ENCODE measurements around the gene GPX8.

Gene GPX8

DNA sequence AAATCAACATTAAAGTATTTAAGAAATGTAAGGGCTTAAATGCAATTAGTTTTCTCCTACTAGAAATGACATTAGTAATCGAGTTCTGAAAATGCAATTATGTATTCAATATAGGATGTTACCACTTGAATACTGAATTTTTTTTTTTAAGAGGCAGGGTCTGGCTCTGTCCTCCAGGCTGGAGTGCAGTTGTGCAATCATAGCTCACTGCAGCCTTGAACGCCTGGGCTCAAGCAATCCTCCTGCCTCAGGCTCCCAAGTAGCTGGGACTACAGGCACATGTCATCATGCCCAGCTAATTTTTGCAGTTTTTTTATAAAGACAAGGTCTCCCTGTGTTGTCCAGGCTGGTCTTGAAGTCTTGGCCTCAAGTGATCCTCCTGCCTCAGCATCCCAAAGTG is 11.5 kb downstream of the GPX8 start:
- DNase-seq (ENCODE audit: low read depth, low spot score) = no peak
- no peak overlapping the region for H3K4me3 ChIP-seq (ENCODE audit: low read length)

DNA sequence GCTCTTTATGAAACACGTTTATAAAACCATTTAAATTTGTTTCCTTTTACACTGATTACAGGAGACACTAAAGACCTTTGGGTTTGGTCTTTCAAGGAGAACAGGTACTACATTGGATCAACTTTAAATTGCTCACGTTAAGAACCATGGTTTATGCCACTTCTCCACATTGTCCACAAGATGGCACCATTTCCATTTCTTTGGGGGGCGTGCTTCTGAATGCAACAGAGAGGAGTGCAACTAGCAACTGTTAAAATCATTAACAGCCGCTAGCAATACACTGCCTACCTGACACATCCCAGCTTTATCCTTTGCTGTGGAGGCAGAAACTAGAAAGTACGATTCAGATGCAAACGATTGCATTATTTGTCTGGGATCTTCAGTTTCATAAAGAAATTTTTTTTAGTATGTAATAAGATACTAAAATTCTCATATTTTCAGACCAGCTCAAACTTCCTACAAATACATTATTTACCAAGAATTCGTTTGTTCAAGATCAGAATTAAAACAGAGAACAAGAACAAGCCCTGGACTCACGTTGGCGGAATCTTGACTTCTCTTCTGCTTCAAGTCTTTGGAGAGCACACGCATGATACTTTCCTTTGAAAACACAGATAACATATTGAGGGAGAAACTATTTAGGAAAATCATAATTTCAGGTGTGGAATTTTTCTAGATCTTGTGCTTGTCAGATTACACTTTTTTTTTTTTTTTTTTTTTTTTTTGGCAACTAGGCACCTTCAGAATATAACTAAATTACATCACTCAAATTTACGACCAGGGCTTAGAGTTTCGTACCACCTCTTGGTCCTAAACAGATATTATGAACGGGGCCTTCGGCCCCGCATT is 12.3 kb downstream of the GPX8 start:
- peak overlapping the region; percentile 56 for H3K4me3 ChIP-seq (ENCODE audit: low read length)
- peak; percentile 84 for DNase-seq (ENCODE audit: low read depth, low spot score)

DNA sequence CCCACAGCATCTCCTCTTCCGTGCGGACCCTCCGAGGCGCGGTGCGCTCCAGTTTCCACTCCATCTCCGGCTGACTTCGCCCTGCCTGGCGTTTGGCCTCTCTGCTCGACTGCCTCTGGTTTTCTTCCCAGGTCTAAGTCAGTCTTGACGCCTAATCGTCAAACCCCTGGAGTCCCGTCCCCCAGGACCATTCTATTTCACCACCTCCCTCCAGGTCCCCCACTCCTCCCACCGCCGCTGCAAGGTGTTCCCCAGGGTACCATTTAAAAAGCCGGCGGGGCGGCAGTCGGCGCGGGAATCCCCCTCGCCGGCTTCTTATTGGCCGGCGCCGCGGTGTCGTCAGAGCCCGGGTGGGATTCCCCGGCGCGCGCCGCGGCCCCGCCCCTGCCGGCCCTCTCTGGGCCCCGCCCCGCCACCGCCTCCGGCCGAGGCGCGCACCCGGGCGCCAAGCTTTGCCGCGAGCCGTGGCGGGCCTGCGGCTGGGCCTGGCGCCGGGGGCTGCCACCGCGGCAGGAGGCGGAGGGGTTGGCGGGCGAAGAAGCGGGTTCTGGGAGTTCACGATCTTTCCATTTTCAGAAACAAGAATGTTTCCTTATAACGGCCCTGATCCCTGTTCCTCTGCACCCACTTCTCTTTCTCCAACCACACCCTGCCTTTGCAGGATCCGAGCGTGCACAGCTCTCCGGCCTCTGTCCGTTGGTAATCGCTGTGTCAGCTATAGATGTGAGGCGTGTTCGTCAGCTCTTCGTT is 13.1 kb downstream of the GPX8 start, which contains the start of gene CDC20B:
TSS of gene CDC20B (minus strand) at position 241 of the 750 bp plus-strand sequence. CDS start at position 64, 177 bp downstream.
- peak; percentile 41 for DNase-seq (ENCODE audit: low read depth, low spot score)
- H3K4me3 ChIP-seq (ENCODE audit: low read length) = peak within 1 kb of the TSS; percentile 56

DNA sequence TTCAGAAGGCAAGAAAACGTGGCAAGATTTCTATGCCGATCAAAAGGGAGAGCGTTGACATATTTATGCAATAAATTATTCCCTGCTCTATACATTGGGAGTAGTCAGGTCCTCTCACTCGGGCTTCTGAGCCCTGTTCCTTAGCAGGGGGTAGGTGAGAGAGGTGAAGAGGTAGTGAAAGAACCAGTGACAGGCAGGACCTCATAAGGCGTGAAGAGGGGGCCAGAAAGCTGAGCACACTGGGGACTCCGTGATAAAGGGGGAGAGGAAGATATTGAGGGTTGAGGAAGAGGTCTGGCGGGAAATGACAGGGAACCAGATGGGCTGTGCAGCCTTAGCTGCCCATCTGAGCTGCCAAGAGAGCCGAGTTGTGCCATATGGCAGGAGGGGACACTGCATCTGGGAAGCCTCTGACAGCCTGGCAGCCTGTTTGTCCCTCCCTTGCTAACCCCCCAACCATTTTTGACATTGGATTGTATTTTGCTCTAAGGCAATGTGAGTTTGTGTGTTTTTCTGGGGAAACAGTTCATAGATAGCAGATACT is 13.8 kb downstream of the GPX8 start:
- H3K4me3 ChIP-seq (ENCODE audit: low read length) = peak overlapping the region; percentile 45
- no peak for DNase-seq (ENCODE audit: low read depth, low spot score)

DNA sequence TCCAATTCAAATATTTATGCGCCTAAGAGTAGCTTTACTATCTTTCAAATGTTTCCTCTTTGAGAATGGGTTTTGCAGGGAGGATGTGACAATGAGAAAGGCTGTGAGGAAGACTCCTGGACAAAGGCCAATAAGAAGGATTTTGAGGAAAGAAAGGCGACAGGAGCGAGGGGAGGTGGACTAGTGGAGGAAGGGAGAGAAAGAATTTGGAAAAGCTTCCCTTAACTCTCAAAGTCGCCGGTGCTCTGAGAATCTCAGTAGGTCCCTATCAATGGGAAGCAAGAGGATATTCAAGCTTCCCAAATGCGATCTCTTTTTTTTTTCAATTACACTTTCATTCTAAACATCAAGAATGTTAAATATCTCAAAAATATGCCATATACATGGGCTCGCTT is 15.8 kb downstream of the GPX8 start:
- no peak overlapping the region for H3K4me3 ChIP-seq (ENCODE audit: low read length)
- no peak for DNase-seq (ENCODE audit: low read depth, low spot score)

DNA sequence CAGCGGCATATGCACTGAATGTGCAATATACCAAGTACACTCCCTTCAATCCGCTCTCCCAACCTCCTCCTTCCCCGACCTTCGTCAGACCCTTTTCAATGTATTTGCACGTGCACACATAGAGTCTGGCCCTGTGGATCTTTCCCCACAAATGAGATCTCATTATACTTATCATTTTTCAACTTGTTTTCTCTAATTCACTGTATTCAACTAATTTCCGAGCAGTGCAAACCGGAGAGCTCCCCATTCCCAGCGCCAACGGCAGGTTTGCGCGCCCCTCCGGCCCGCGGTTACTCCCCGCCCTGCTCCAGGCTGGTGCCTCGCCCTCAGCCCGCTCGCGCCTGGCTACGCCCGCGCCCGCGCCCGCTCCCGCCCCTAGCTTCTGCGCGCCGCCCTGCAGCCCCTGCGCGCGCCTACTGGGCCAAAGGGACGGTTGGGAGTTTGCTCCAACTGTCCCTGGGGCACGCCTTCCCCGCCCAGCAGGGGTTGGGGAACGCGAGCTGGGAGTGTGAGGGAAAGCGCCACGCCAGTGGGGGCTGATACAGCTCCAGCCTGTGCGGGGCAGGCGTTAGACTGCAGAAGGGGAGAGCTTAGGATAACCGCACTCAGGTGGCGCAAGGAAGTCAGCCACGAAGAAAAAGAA is 16.3 kb downstream of the GPX8 start:
- DNase-seq (ENCODE audit: low read depth, low spot score) = no peak
- H3K4me3 ChIP-seq (ENCODE audit: low read length) = peak overlapping the region; percentile 13; the same call in 1 of the 2 replicates

DNA sequence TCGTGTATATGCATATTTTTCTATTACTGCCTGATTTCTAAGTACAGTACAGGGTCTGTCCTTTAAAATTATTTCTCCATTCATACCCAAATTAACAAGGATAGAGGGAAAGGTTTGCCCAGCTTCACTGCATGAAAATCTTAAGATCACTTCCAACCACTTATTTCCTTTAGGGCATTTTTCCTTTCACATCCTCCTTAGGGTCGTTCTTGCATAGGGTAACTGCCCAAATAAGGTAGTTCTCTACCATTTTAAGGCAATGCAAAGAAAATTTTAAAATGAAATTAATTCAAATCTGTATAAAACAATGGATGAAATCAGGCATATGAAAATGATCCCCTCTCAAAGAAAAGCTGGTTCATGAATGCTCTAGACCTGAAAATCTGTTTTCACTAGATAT is 17.1 kb downstream of the GPX8 start:
- DNase-seq (ENCODE audit: low read depth, low spot score) = no peak
- no peak overlapping the region for H3K4me3 ChIP-seq (ENCODE audit: low read length)

DNA sequence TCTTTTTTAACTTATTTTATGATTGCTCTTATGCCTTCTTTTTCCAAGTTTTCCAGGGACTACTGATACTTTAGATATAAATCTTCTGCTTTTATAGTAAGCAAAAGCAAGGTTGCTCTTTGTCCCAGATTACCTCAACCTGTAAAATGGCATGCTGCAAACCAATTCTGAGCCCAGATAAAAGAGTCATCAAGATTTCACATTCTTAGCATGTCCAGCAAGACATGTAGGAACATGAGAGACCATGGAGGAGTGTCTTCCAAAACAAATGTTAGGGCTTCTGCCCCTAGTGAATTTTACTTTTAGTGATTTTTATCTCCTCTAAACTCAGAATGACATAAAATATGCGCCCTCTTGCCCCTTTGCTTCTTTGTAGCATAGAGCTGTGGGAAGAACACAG is 20.0 kb downstream of the GPX8 start:
- no peak overlapping the region for H3K4me3 ChIP-seq (ENCODE audit: low read length)
- no peak for DNase-seq (ENCODE audit: low read depth, low spot score)

DNA sequence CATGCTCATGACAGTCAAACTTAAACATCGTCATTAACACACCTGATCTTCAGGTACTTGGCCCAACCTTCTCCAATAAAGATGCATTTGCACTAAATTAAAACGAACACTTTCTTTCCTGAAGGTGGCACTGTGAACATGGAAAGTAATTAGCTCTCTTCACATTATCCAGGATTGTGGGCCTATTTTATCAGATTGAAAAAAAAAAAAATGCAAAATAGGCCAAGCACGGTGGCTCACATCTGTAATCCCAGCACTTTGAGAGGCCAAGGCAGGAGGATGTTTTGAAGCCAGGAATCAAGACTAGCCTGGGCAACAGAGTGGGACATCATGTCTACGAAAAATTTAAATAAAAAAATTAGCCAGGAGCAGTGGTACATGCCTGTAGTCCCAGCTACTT is 27.4 kb downstream of the GPX8 start:
- H3K4me3 ChIP-seq (ENCODE audit: low read length) = no peak overlapping the region
- no peak for DNase-seq (ENCODE audit: low read depth, low spot score)

DNA sequence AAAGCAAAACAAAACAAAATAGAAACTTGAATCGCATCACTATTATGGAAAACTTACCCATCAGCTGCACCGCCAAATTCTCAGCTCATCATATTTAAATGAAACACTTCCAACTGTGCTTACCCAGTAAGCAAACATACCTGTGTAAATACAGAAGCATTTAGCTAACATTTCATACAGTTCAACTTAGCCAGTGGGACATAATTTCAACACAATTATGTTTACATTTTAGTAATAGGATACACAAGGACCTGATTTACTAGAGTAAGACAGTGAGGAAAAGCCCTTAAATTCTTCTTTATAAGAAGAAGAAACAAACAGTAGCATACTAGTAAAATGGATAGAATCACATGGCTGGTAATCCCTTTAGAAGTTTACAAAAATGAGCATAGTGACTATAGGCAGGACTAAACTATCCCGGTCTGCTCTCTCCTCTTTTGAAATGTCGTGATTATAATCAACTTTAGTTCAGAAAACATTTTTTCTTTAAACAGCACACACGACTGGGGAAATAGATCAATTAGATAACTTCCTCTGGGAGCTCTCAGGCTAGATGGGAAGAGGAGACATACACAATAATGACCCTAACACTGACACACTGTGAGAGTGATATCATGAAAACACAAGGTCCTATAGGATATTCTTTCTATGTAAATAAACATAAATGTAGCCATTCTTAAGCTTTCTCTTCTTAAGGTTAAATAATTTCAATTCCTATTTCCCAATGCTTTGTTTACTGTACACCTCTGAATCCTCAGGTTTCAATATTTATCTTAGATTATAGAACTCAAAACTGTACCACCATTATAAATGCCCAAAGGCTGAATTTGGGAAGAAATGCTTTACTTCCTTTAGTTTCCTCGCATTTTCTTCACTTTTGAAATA is 28.9 kb downstream of the GPX8 start:
- no peak overlapping the region for H3K4me3 ChIP-seq (ENCODE audit: low read length)
- no peak for DNase-seq (ENCODE audit: low read depth, low spot score)

DNA sequence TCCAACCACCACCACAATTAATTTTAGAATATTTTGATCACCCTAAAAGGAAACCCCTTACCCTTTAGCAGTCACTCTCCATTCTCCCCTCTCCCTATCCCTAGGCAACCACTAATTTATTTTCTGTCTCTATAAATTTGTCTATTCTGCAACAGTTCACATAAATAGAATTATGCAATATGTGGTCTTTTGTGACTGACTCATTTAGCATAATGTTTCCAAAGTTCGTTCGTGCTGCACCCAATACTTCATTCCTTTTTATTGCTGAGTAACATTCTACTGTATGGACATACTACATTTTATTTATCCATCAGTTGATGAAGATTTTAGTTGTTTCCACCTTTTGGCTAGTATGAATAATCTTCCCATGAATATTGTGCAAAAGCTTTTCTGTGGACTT is 31.2 kb downstream of the GPX8 start:
- no peak overlapping the region for H3K4me3 ChIP-seq (ENCODE audit: low read length)
- DNase-seq (ENCODE audit: low read depth, low spot score) = no peak

DNA sequence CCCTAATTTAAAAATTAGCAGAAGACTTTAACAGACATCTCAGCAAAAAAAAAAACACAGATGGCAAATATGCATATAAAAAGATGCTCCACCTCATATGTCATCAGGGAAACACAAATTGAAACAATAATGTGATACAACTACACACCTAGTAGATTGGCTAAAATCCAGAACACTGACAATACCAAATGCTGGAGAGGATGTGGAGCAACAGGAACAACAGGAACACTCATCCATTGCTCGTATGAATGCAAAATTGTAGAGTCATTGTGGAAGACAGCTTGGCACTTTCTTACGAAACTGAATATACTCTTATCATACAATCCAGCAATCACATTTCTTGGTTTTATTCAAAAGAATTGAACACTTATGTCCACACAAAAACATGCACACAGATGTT is 45.0 kb downstream of the GPX8 start:
- no peak for DNase-seq (ENCODE audit: low read depth, low spot score)
- no peak overlapping the region for H3K4me3 ChIP-seq (ENCODE audit: low read length)

DNA sequence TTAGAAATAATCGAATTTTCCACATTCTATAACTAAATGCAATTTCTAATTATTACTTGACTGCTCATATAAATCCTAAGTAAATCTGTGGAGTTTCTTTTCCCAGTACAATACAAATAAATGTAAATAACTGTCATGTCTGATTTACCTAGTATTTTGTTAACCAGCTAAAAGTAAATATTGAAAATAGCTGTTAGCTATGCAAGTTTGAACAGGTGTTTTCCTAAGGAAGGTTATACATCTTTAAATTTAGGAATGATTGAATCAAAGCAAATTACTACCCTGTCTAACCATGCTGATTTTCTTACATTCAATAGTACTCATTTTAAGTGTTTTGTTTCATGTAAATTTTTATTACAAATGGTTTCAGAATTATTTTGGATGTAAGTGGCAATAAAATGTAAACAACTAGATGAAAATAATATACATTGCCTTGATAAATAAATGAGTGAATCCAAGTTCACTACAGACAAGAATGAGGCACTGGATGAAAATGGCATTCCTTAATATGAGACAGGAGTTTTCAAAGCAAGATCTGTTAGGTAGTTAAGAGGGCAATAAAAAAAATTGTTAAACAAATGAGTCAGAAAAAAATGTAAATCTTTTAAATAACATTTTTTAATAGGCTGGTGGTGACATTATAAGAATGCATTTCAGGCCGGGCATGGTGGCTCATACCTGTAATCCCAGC is 51.4 kb downstream of the GPX8 start:
- no peak for DNase-seq (ENCODE audit: low read depth, low spot score)

More for the DNA sequence above, 51.4 kb downstream of the GPX8 start:
- no peak overlapping the region for H3K4me3 ChIP-seq (ENCODE audit: low read length)
